Duodenal mucosa (tissue), 2 donors: ENCODE data around the gene SLC38A1.
"Not testable (repeated sequence)": the region's sequence is repeated elsewhere in the genome, so short reads cannot be mapped to it uniquely, and the experiment has no call there.

Experiments used
- H3K27ac ChIP-seq: one replicate; pipeline ENCODE4 v1.7.0; 2013; ENCODE audit warnings: low read depth, low read length
- H3K27me3 ChIP-seq, 2 donors: one replicate each; pipeline ENCODE4 v1.7.0; 2013; ENCODE audit warnings: low read length in 2 of 2, control low read depth in 1 of 2; ENCODE audit not compliant: insufficient read depth in 2 of 2, control insufficient read depth in 1 of 2
- H3K36me3 ChIP-seq, 2 donors: one replicate each; pipeline ENCODE4 v1.7.0; 2013; ENCODE audit warnings: low read length in 2 of 2, control low read depth in 1 of 2; ENCODE audit not compliant: insufficient read depth in 2 of 2, control insufficient read depth in 1 of 2
- H3K4me1 ChIP-seq, 2 donors: one replicate each; pipeline ENCODE4 v1.7.0; 2013; ENCODE audit warnings: low read length in 2 of 2, control low read depth in 1 of 2; ENCODE audit not compliant: insufficient read depth in 2 of 2, control insufficient read depth in 1 of 2
- H3K4me3 ChIP-seq, 2 donors: one replicate each; pipeline ENCODE4 v1.7.0; 2013; ENCODE audit warnings: low read length in 2 of 2, low read depth in 1 of 2
- H3K9ac ChIP-seq, 2 donors: one replicate each; pipeline ENCODE4 v1.7.0; 2013; ENCODE audit warnings: low read length in 2 of 2, low read depth in 1 of 2
- H3K9me3 ChIP-seq, 2 donors: one replicate each; pipeline ENCODE4 v1.7.0; 2013; ENCODE audit warnings: low read length in 2 of 2, control low read depth in 1 of 2; ENCODE audit not compliant: control insufficient read depth in 1 of 2

Gene SLC38A1

DNA sequence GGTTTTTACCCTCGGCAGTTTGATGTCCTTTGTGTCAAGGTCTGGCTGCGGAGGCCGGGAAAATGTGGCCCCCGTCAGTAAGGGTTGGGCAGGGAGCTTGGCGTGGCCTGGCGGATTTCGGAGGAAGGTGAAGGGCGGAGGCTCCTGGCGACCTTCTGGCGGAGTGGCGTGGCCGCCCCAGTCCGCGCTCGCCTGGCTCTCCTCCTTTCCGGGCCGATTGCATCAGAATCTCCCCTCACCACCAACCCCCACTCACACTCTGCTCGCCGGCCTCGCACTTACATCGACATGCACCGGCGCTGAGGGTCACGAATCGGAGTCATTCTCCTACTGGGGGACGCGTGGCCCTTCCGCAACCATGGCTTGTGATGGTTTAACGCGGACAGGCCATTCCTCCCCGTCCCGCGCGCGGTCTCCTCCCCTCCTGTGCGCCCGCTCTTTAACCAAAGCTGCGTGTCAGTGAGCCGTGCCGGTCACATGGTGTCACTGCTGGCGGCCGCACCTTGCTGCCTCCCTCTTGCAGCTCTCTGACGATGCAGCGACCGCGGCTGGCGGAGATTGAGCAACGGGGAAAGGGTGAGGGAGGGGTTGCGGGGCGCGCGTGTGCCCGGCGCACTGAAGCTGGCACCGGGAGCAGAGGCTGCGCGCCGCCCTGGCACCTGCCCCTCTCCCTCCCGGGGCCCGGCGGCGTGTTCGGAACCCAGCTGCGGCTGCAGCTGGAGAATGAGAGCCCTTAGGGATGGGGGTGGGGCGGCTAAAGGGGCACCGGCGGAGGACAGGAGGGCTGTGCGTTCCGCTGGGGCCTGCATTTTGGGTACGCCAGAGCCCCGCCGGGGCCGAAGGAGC, at the start of gene SLC38A1:
TSS of gene SLC38A1 (minus strand) at position 461 of the 846 bp plus-strand sequence. CDS start 29,243 bp downstream, outside the sequence.
- Histone ChIP-seq H3K36me3 (no peaks in the 10 kb centered on the region), H3K27me3 (no peaks in the 10 kb centered on the region), H3K4me1 (peaks cover 0 to 18% of the 10 kb centered on the region in 2 donors), H3K27ac (peak within 1 kb of the TSS; percentile 90), H3K9ac (peak within 1 kb of the TSS; percentile 87 to 88), H3K4me3 (peak within 1 kb of the TSS; percentile 93), H3K9me3 (no peaks in the 10 kb centered on the region)

GRCh38 chr12:46318037-46318436, 49.2 kb upstream of the SLC38A1 start:
- Histone ChIP-seq H3K9ac (no peak overlapping the region), H3K36me3 (no peaks in the 10 kb centered on the region), H3K4me1 (no peaks in the 10 kb centered on the region)

GRCh38 chr12:46304070-46304469, 35.2 kb upstream of the SLC38A1 start:
- Histone ChIP-seq H3K36me3 (no peaks in the 10 kb centered on the region), H3K4me1 (no peaks in the 10 kb centered on the region), H3K4me3 (no peak overlapping the region), H3K9me3 (no peaks in the 10 kb centered on the region), H3K9ac (no peak overlapping the region), H3K27ac (no peak overlapping the region), H3K27me3 (no peaks in the 10 kb centered on the region)

More at GRCh38 chr12:46318037-46318436, 49.2 kb upstream of the SLC38A1 start:
- Histone ChIP-seq H3K9me3 (no peaks in the 10 kb centered on the region), H3K4me3 (no peak overlapping the region), H3K27ac (no peak overlapping the region), H3K27me3 (no peaks in the 10 kb centered on the region)

DNA sequence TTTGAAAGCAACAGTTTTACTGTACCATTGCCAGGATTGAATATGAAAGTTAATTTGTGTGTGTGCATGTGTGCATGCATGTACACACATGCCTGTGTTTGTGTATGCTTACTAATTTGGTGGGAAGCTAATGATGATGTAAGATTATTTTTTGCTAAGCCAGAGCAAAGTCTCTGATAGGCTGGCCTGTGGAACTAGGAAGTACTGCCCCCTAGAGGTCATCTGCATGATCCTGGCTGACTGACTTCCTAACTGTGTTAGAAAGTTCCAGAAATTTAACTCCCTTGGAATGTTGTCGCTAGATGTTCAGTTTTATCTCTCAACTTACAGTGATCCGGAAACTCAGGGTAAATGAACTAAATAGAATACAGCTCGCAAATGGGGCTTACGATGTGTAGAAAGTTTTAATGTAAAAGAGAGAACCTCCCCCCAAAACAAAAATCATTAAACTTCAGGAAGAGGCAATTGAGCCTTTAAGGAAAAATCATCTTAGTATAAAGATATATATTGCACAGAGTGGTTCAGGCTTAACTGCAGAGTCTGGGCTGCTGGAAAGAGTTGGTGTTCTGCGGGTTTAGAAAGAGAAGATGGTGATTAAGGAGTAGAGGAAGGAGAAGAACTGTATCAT, 34.3 kb upstream of the SLC38A1 start:
- Histone ChIP-seq H3K36me3 (no peaks in the 10 kb centered on the region), H3K9ac (no peak overlapping the region), H3K9me3 (no peaks in the 10 kb centered on the region), H3K27me3 (no peaks in the 10 kb centered on the region), H3K27ac (no peak overlapping the region), H3K4me1 (no peaks in the 10 kb centered on the region), H3K4me3 (no peak overlapping the region)

- no peak overlapping the region for H3K4me3 ChIP-seq
Measured at GRCh38 chr12:46300910-46301309, 32.1 kb upstream of the SLC38A1 start.

DNA sequence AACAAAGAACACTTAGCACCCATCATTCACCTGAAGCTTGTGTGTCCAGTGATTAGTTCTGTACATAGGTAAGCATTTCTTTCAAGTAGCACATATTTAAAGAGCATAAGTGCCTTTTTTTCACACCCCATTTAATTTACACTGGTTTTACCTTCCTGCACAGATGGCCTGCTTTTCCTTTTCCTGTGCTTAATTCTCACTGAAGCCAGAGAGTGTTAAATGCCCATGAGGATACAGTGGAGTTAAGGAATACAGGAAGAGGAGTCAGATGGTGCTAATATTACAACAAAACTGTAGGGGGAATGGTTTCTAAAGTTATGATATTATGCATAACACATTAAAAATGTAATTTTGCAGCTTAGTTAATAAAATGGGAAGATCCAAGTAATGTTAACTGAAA, 31.0 kb upstream of the SLC38A1 start:
- H3K27ac ChIP-seq: no peak overlapping the region
- H3K9ac ChIP-seq: no peak overlapping the region
- no peaks in the 10 kb centered on the region for H3K4me1 ChIP-seq
- no peak overlapping the region for H3K4me3 ChIP-seq
- no peaks in the 10 kb centered on the region for H3K9me3 ChIP-seq
- H3K27me3 ChIP-seq: no peaks in the 10 kb centered on the region
- H3K36me3 ChIP-seq: no peaks in the 10 kb centered on the region

More at GRCh38 chr12:46300910-46301309, 32.1 kb upstream of the SLC38A1 start:
- Histone ChIP-seq H3K36me3 (no peaks in the 10 kb centered on the region), H3K27ac (no peak overlapping the region), H3K4me1 (no peaks in the 10 kb centered on the region), H3K27me3 (no peaks in the 10 kb centered on the region), H3K9ac (no peak overlapping the region), H3K9me3 (no peaks in the 10 kb centered on the region)

DNA sequence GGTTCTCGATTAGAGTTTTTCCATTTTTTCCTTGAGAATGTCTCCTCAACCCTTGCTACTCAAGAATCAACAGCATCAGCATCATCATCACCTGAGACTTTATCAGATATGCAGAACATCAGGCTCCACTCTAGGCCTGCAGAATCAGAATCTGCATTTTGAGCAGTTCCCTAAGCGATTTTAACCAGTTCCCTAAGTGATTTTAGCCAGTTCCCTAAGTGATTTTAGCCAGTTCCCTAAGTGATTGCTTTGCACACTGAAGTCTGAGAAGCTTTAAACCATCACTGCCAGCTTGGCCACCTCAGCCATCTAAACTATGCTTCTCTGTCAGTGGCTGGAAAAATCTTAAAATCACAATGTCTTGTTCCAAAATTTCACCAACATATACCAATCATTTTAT, 29.4 kb upstream of the SLC38A1 start:
- Histone ChIP-seq H3K27me3 (no peaks in the 10 kb centered on the region), H3K27ac (no peak overlapping the region), H3K9me3 (no peaks in the 10 kb centered on the region), H3K36me3 (no peaks in the 10 kb centered on the region), H3K9ac (no peak overlapping the region), H3K4me3 (no peak overlapping the region), H3K4me1 (no peaks in the 10 kb centered on the region)

DNA sequence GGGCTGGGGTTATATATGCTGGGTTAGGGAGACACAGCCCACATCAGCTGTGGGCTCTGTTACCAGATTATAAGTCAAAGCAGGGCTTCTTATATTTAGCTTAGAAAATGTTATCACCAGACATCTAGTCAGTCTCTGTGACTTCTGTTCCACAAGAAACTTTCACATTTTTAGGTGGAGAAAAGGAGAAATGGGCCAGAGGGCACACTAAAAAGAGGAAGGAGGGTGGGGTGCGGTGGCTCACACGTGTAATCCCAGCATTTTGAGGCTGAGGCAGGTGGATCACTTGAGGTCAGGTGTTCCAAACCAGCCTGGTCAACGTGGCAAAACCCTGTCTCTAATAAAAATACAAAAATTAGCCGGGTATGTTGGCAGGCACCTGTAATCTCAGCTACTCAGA, 28.0 kb upstream of the SLC38A1 start:
- Histone ChIP-seq H3K36me3 (no peaks in the 10 kb centered on the region), H3K4me3 (no peak overlapping the region), H3K4me1 (no peaks in the 10 kb centered on the region), H3K27me3 (no peaks in the 10 kb centered on the region), H3K27ac (no peak overlapping the region), H3K9me3 (peaks cover 0 to 2% of the 10 kb centered on the region in 2 donors), H3K9ac (no peak overlapping the region)

DNA sequence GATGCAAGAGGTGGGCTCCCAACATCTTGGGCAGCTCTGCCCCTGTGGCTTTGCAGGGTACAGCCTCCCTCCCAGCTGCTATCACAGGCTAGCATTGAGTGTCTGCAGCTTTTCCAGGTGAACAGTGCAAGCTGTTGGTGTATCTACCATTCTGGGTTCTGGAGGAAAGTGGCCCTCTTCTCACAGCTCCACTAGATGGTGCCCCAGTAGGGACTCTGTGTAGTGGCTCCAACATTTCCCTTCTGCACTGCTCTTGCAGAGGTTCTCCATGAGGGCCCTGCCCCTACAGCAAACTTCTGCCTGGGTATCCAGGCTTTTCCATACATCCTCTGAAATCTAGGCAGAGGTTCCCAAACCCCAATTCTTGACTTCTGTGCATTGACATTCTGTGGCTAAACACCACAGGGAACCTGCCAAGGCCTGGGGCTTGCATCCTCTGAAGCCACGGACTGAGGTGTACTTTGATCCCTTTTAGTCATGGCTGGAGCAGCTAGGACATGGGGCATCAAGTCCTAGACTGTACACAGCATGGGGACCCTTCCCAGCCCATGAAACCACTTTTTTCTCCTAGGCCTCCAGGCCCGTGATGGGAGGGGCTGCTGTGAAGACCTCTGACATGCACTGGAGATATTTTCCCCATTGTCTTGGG, 24.0 kb upstream of the SLC38A1 start:
- H3K36me3 ChIP-seq: no peaks in the 10 kb centered on the region
- H3K27ac ChIP-seq: no peak overlapping the region
- H3K4me3 ChIP-seq: no peak overlapping the region
- no peak overlapping the region for H3K9ac ChIP-seq
- H3K27me3 ChIP-seq: no peaks in the 10 kb centered on the region
- peaks cover 0 to 4% of the 10 kb centered on the region in 2 donors for H3K9me3 ChIP-seq
- no peaks in the 10 kb centered on the region for H3K4me1 ChIP-seq

GRCh38 chr12:46291953-46292352, 23.1 kb upstream of the SLC38A1 start:
- H3K27me3 ChIP-seq, H3K9me3 ChIP-seq, H3K9ac ChIP-seq, H3K4me3 ChIP-seq, H3K36me3 ChIP-seq, H3K27ac ChIP-seq, H3K4me1 ChIP-seq: not testable (repeated sequence)
